ENCODE data around the gene HES6.

- TF ChIP-seq POLR2A (IDR thresholded peaks at IDR 0.05) (no peak), CTCF (IDR thresholded peaks at IDR 0.05) (no peak)
Observed at GRCh38 chr2:238226698-238227586, 12.9 kb downstream of the HES6 start.
